Measurements from ENCODE around the gene BTBD9.
"Not testable (repeated sequence)": the region's sequence is repeated elsewhere in the genome, so short reads cannot be mapped to it uniquely, and the experiment has no call there.

BTBD9 gene

DNA sequence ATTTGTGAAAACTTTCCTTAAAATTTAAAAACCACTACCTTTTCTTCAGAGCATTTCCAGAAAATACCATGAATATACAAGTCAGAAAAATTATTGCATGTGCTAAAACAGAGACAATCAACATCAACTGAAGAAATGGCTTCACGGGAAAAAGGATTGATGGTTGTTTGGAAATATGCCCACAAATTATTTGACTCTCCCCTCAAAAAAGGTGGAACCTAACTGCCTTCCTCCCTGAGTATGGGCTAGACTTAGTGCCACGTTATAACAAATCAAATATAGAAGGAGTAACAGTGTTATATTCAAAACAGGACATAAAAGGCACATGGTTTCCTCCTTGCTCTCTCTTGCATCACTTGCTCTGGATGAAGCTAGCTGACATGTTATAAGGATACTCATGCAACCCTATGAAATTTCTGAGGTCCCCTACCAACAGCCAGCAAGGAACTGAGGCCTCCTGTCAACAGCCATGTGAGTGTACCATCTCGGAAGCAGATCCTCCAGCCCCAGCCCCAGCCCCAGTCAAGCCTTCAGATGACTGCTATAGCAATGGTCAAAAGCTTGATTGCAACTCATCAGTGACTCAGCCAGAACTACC, 8.4 kb downstream of the BTBD9 start:
- no CpG with 5 or more reads among the region's 3 CpGs for WGBS (ENCODE audit: insufficient coverage, insufficient read length)
- Histone ChIP-seq H3K27me3 (ENCODE audit: control insufficient read depth, insufficient read depth, low read length) (no peaks in the 10 kb centered on the region), H3K4me1 (ENCODE audit: control insufficient read depth, insufficient read depth, low read length) (no peaks in the 10 kb centered on the region), H3K27ac (ENCODE audit: low read length) (no peak overlapping the region), H3K9me3 (ENCODE audit: control insufficient read depth, insufficient read depth, low read length) (no peaks in the 10 kb centered on the region), H3K4me3 (ENCODE audit: low read length) (no peak overlapping the region), H3K36me3 (ENCODE audit: control insufficient read depth, insufficient read depth, low read length) (no peaks in the 10 kb centered on the region)
- no peak for DNase-seq (ENCODE audit: low read depth, low spot score)

DNA sequence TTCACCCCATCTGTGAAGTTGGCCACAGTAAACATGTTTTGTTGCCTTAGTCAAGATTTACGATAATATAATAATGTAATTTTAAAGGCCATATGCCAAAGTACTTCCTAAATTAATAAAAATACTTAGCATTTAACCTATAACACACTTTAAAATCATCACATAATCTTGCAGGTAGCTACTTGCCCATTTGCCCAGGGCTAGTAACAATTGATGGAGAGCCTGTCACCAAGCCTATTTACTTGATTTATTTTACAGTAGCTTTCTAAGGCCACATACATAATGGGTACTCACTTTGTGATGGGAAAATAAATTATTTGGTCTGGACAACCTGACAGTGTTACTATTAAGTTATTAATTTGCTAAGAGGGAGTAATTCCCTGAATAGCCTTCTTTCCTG, 14.5 kb downstream of the BTBD9 start:
- Histone ChIP-seq H3K36me3 (ENCODE audit: control insufficient read depth, insufficient read depth, low read length) (no peaks in the 10 kb centered on the region), H3K27me3 (ENCODE audit: control insufficient read depth, insufficient read depth, low read length) (no peaks in the 10 kb centered on the region), H3K4me1 (ENCODE audit: control insufficient read depth, insufficient read depth, low read length) (no peaks in the 10 kb centered on the region), H3K4me3 (ENCODE audit: low read length) (no peak overlapping the region), H3K9me3 (ENCODE audit: control insufficient read depth, insufficient read depth, low read length) (no peaks in the 10 kb centered on the region), H3K27ac (ENCODE audit: low read length) (no peak overlapping the region)
- no CpG with 5 or more reads among the region's 1 CpG for WGBS (ENCODE audit: insufficient coverage, insufficient read length)
- DNase-seq (ENCODE audit: low read depth, low spot score) = no peak

DNA sequence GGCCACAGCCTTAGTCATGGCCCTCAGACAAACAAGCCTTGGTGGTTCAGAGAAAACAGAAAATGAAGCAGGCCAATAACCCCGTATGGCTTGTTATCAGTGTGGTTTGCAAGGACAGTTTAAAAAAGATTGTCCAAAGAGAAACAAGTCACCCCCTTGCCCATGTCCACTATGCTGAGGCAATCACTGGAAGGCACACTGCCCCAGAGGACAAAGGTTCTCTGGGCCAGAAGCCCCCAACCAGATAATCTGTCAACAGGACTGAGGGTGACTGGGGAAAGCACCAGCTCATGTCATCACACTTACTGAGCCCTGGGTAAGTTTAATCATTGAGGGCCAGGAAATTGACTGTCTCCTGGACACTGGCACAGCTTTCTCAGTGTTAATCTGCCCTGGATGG, 20.4 kb downstream of the BTBD9 start:
- not testable (repeated sequence) for H3K36me3 ChIP-seq (ENCODE audit: control insufficient read depth, insufficient read depth, low read length); H3K4me1 ChIP-seq (ENCODE audit: control insufficient read depth, insufficient read depth, low read length); H3K4me3 ChIP-seq (ENCODE audit: low read length); DNase-seq (ENCODE audit: low read depth, low spot score); H3K9me3 ChIP-seq (ENCODE audit: control insufficient read depth, insufficient read depth, low read length); H3K27me3 ChIP-seq (ENCODE audit: control insufficient read depth, insufficient read depth, low read length); H3K27ac ChIP-seq (ENCODE audit: low read length)
- WGBS (ENCODE audit: insufficient coverage, insufficient read length) = no CpG with 5 or more reads among the region's 1 CpG

- H3K27me3 ChIP-seq (ENCODE audit: control insufficient read depth, insufficient read depth, low read length); H3K36me3 ChIP-seq (ENCODE audit: control insufficient read depth, insufficient read depth, low read length); DNase-seq (ENCODE audit: low read depth, low spot score); H3K4me1 ChIP-seq (ENCODE audit: control insufficient read depth, insufficient read depth, low read length); H3K4me3 ChIP-seq (ENCODE audit: low read length); H3K27ac ChIP-seq (ENCODE audit: low read length); H3K9me3 ChIP-seq (ENCODE audit: control insufficient read depth, insufficient read depth, low read length): not testable (repeated sequence)
- no CpG with 5 or more reads among the region's 1 CpG for WGBS (ENCODE audit: insufficient coverage, insufficient read length)
Observed at GRCh38 chr6:38618301-38618700, 21.4 kb downstream of the BTBD9 start.

GRCh38 chr6:38617856-38618255, 21.9 kb downstream of the BTBD9 start:
- H3K36me3 ChIP-seq (ENCODE audit: control insufficient read depth, insufficient read depth, low read length) = no peaks in the 10 kb centered on the region
- H3K4me1 ChIP-seq (ENCODE audit: control insufficient read depth, insufficient read depth, low read length) = no peaks in the 10 kb centered on the region
- WGBS (ENCODE audit: insufficient coverage, insufficient read length) = no CpG with 5 or more reads among the region's 8 CpGs

GRCh38 chr6:38612143-38612965, 27.4 kb downstream of the BTBD9 start:
- H3K4me3 ChIP-seq (ENCODE audit: low read length) = no peak overlapping the region
- WGBS (ENCODE audit: insufficient coverage, insufficient read length) = 100% methylated on average over 1 of the region's 1 CpG
- no peaks in the 10 kb centered on the region for H3K27me3 ChIP-seq (ENCODE audit: control insufficient read depth, insufficient read depth, low read length)
- H3K9me3 ChIP-seq (ENCODE audit: control insufficient read depth, insufficient read depth, low read length) = no peaks in the 10 kb centered on the region
- H3K36me3 ChIP-seq (ENCODE audit: control insufficient read depth, insufficient read depth, low read length) = no peaks in the 10 kb centered on the region
- no peaks in the 10 kb centered on the region for H3K4me1 ChIP-seq (ENCODE audit: control insufficient read depth, insufficient read depth, low read length)
- DNase-seq (ENCODE audit: low read depth, low spot score) = no peak
- H3K27ac ChIP-seq (ENCODE audit: low read length) = no peak overlapping the region

More at GRCh38 chr6:38617856-38618255, 21.9 kb downstream of the BTBD9 start:
- no peaks in the 10 kb centered on the region for H3K27me3 ChIP-seq (ENCODE audit: control insufficient read depth, insufficient read depth, low read length)
- H3K9me3 ChIP-seq (ENCODE audit: control insufficient read depth, insufficient read depth, low read length) = no peaks in the 10 kb centered on the region
- DNase-seq (ENCODE audit: low read depth, low spot score) = no peak
- no peak overlapping the region for H3K27ac ChIP-seq (ENCODE audit: low read length)
- no peak overlapping the region for H3K4me3 ChIP-seq (ENCODE audit: low read length)

DNA sequence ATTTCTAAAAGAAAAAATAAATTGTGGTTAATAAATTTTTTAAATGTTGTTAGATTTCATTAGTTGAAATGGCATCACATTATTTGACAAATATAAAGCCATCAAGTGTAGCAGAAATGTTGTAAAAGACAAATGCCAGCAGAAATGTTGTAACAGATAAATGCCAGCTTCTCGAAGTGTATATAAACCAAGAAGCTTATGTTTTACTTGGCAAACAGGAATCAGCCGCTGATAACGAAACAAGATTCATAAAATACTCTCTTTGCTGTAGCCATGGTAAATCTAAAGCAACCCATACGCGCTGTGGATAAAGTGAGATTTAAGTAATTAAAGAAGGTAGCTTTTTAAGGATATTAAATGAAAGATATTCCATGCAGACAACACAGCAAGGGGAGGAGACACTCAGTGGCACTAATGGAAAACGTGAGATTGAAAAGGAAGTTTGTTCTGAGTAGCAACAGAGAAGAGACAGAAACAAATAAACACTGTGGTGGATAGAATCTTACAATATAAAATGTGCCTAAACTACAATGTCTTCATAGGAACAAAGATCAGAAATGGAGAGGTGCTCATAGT, 29.6 kb downstream of the BTBD9 start:
- DNase-seq (ENCODE audit: low read depth, low spot score) = no peak
- no peaks in the 10 kb centered on the region for H3K4me1 ChIP-seq (ENCODE audit: control insufficient read depth, insufficient read depth, low read length)
- H3K27ac ChIP-seq (ENCODE audit: low read length) = no peak overlapping the region
- no peak overlapping the region for H3K4me3 ChIP-seq (ENCODE audit: low read length)
- H3K27me3 ChIP-seq (ENCODE audit: control insufficient read depth, insufficient read depth, low read length) = no peaks in the 10 kb centered on the region
- no CpG with 5 or more reads among the region's 6 CpGs for WGBS (ENCODE audit: insufficient coverage, insufficient read length)
- no peaks in the 10 kb centered on the region for H3K9me3 ChIP-seq (ENCODE audit: control insufficient read depth, insufficient read depth, low read length)
- H3K36me3 ChIP-seq (ENCODE audit: control insufficient read depth, insufficient read depth, low read length) = no peaks in the 10 kb centered on the region

DNA sequence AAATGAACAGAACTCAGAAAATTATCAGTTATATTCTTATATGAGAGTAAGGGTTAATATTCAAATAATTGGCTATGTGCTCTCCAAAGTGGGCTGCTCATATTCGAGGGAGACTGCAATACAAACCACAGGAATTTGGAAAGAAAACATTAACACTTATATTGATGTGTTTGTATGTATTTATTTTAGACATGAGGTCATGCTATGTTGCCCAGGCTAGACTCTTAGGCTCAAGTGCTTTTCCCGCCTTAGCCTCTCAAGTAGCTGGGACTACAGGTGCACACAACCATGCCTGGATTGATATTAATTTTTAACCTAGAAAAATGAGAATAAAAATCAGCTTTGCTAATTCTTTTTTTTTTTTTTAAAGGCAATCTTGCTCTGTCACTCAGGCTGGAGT, 35.0 kb downstream of the BTBD9 start:
- Histone ChIP-seq H3K4me1 (ENCODE audit: control insufficient read depth, insufficient read depth, low read length) (no peaks in the 10 kb centered on the region), H3K27ac (ENCODE audit: low read length) (no peak overlapping the region), H3K9me3 (ENCODE audit: control insufficient read depth, insufficient read depth, low read length) (no peaks in the 10 kb centered on the region), H3K36me3 (ENCODE audit: control insufficient read depth, insufficient read depth, low read length) (no peaks in the 10 kb centered on the region), H3K4me3 (ENCODE audit: low read length) (no peak overlapping the region), H3K27me3 (ENCODE audit: control insufficient read depth, insufficient read depth, low read length) (no peaks in the 10 kb centered on the region)
- no CpG with 5 or more reads among the region's 2 CpGs for WGBS (ENCODE audit: insufficient coverage, insufficient read length)
- no peak for DNase-seq (ENCODE audit: low read depth, low spot score)

GRCh38 chr6:38603966-38604365, 35.8 kb downstream of the BTBD9 start:
- no CpG with 5 or more reads among the region's 3 CpGs for WGBS (ENCODE audit: insufficient coverage, insufficient read length)
- no peaks in the 10 kb centered on the region for H3K9me3 ChIP-seq (ENCODE audit: control insufficient read depth, insufficient read depth, low read length)
- no peak overlapping the region for H3K4me3 ChIP-seq (ENCODE audit: low read length)
- no peak for DNase-seq (ENCODE audit: low read depth, low spot score)
- no peaks in the 10 kb centered on the region for H3K27me3 ChIP-seq (ENCODE audit: control insufficient read depth, insufficient read depth, low read length)
- H3K36me3 ChIP-seq (ENCODE audit: control insufficient read depth, insufficient read depth, low read length) = no peaks in the 10 kb centered on the region
- no peaks in the 10 kb centered on the region for H3K4me1 ChIP-seq (ENCODE audit: control insufficient read depth, insufficient read depth, low read length)
- H3K27ac ChIP-seq (ENCODE audit: low read length) = no peak overlapping the region

- WGBS (ENCODE audit: insufficient coverage, insufficient read length) = no CpG with 5 or more reads among the region's 2 CpGs
- Histone ChIP-seq H3K9me3 (ENCODE audit: control insufficient read depth, insufficient read depth, low read length) (no peaks in the 10 kb centered on the region), H3K27me3 (ENCODE audit: control insufficient read depth, insufficient read depth, low read length) (no peaks in the 10 kb centered on the region), H3K36me3 (ENCODE audit: control insufficient read depth, insufficient read depth, low read length) (no peaks in the 10 kb centered on the region), H3K4me3 (ENCODE audit: low read length) (no peak overlapping the region), H3K27ac (ENCODE audit: low read length) (no peak overlapping the region), H3K4me1 (ENCODE audit: control insufficient read depth, insufficient read depth, low read length) (no peaks in the 10 kb centered on the region)
- DNase-seq (ENCODE audit: low read depth, low spot score) = no peak
Observed at GRCh38 chr6:38603496-38603895, 36.2 kb downstream of the BTBD9 start.

Data from iPS DF 6.9 (cell line).